Smooth muscle cell of bladder (primary cell): Measurements from ENCODE around the gene OR5H1. TPM values are rescaled to one million over a fixed set of nuclear protein-coding genes. Genes with fewer than 3 reads are reported as not detected.

Experiments
- total RNA-seq: library from RNA; depleted of rRNA; stranded (reverse); fragments of >200 nt; gene quantifications from 2 replicates; pipeline ENCODE4 v1.2.3, GENCODE V29; 2014

The OR5H1 gene
- total RNA-seq = not detected in 2 replicates

DNA sequence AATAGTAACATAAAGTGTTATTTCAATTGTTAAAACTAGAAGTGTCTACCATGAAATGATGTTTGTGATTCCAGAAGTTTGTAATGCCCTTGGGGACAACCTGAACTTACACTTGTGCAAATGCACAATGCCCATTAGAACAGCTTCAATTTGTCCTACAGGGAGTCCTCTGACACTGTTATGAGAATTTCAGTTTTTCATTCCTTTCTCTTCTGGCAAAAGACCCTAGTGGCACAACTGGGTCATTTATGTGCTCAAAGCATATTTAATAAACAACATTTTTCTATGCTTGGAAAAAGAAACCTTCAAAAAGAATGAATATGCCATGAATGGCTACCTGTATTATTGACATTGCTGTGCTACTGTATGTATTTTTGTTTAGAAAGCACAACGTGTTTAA is at the start of gene OR5H1:
Gene OR5H1, plus strand, starts transcription at position 301 of the 400 bp plus-strand sequence. CDS start 1,977 bp downstream, outside the sequence.

DNA sequence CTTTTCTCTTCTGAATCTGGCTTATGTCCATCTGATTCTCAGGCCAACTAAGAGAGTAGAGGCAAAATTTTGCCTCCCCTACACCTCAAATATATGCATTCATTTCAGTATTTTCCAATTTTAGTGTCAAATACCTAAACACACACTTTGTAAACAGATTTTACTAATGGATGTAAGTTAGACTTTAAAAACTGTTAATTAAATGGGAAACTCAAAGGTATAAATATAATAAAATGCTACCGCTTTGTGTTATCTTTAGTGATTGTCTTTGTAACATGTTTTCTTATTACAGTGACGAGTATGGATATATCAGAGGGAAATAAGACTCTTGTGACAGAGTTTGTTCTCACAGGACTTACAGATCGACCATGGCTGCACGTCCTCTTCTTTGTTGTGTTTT is 43.6 kb upstream of the OR5H1 start, which contains the start of gene OR5AC2:
Gene OR5AC2, plus strand, starts transcription at position 301 of the 400 bp plus-strand sequence. Its CDS starts 0 bp downstream, at position 301.

DNA sequence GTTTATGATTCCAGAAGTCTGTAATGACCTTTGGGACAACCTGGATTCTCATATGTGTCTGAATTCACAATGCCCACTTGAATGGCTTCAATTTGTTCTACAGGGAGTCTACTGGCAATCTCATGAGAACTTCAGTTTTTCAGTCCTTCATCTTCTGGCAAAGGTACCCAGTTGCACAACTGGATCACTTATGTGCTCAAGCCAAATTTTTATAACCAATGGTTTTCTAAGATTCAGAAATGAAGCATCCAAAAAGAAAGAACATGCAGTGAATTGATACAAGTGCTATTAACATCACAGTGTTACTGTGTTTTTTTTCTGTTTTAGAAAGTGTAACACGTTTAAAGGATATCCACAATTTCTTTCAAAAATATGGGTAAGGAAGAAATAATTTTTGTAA is 16.7 kb downstream of the OR5H1 start, which contains the start of gene OR5H14:
Gene OR5H14, plus strand, starts transcription at position 301 of the 400 bp plus-strand sequence. CDS start 1,907 bp downstream, outside the sequence.

DNA sequence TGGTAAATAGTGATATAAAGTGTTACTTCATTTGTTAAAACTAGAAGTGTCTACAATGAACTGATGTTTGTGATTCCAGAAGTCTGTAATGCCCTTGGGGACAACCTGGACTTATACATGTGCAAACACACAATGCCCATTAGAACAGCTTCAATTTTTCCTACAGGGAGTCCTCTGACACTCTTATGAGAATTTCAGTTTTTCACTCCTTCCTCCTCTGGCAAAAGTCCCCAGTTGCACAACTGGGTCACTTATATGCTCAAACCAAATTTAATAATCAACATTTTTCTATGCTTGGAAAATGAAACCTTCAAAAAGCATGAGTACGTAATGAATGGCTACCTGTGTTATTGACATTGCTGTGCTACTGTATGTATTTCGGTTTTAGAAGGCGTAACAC is 35.9 kb downstream of the OR5H1 start, which contains the start of gene OR5H15:
Gene OR5H15, plus strand, starts transcription at position 301 of the 400 bp plus-strand sequence. CDS start 2,004 bp downstream, outside the sequence.

Other genes starting within 250 kb of the OR5H1 start
- gene RIOX2, start 158.3 kb upstream of the OR5H1 start, total RNA-seq = 44.6 and 83.9 TPM in 2 replicates
- gene GABRR3, start 95.4 kb upstream of the OR5H1 start, total RNA-seq = 0.09 and 0.14 TPM in 2 replicates
- gene OR5AC2, start 43.5 kb upstream of the OR5H1 start, total RNA-seq = not detected in 2 replicates
- gene OR5H14, start 16.8 kb downstream of the OR5H1 start, total RNA-seq = not detected in 2 replicates
- not detected in 2 replicates for gene OR5H15, start 36.0 kb downstream of the OR5H1 start, total RNA-seq
- gene OR5H6, start 133.5 kb downstream of the OR5H1 start, total RNA-seq = not detected in 2 replicates
- gene OR5H2, start 151.8 kb downstream of the OR5H1 start, total RNA-seq = not detected in 2 replicates
- gene OR5K4, start 223.1 kb downstream of the OR5H1 start, total RNA-seq = not detected in 2 replicates